HEK293 (cell line): ENCODE measurements around the gene PIM2.

Experiments
- BCL11A ChIP-seq: fragments of 450-650 bp; formaldehyde crosslinking; IDR thresholded peaks from 2 replicates; pipeline ENCODE4 v1.5.1; 2016; ENCODE audit warnings: low read depth, missing biosample characterization, missing genetic modification characterization
- ELK4 ChIP-seq: IDR thresholded peaks from 2 replicates; pipeline ENCODE4 v1.6.1; 2011; ENCODE audit warnings: mild to moderate bottlenecking, low read depth, low read length, borderline replicate concordance
- FEZF1 ChIP-seq: fragments of 450-650 bp; formaldehyde crosslinking; IDR thresholded peaks from 2 replicates; pipeline ENCODE4 v1.5.1; 2016; ENCODE audit warnings: missing biosample characterization, missing genetic modification characterization
- KLF17 ChIP-seq: fragments of 450-650 bp; formaldehyde crosslinking; IDR thresholded peaks from 2 replicates; pipeline ENCODE4 v1.5.1; 2016; ENCODE audit warnings: missing biosample characterization, missing genetic modification characterization
- KLF7 ChIP-seq: fragments of 450-650 bp; formaldehyde crosslinking; IDR thresholded peaks from 2 replicates; pipeline ENCODE4 v1.5.1; 2016; ENCODE audit warnings: missing biosample characterization, missing genetic modification characterization, borderline replicate concordance
- KLF9 ChIP-seq: fragments of 450-650 bp; formaldehyde crosslinking; IDR thresholded peaks from 2 replicates; pipeline ENCODE4 v1.5.1; 2016; ENCODE audit warnings: missing biosample characterization, missing genetic modification characterization, low read depth
- OSR2 ChIP-seq: fragments of 450-650 bp; formaldehyde crosslinking; IDR thresholded peaks from 2 replicates; pipeline ENCODE4 v1.5.1; 2016; ENCODE audit warnings: missing biosample characterization, missing genetic modification characterization
- SP2 ChIP-seq: fragments of 450-650 bp; formaldehyde crosslinking; IDR thresholded peaks from 2 replicates; pipeline ENCODE4 v1.5.1; 2016; ENCODE audit warnings: missing biosample characterization, missing genetic modification characterization
- SP3 ChIP-seq: fragments of 450-650 bp; formaldehyde crosslinking; IDR thresholded peaks from 2 replicates; pipeline ENCODE4 v1.5.1; 2016; ENCODE audit warnings: missing biosample characterization, missing genetic modification characterization
- ZBTB21 ChIP-seq: fragments of 450-650 bp; formaldehyde crosslinking; IDR thresholded peaks from 2 replicates; pipeline ENCODE4 v1.5.1; 2017; ENCODE audit warnings: missing biosample characterization, missing genetic modification characterization
- ZBTB48 ChIP-seq: fragments of 450-650 bp; formaldehyde crosslinking; IDR thresholded peaks from 2 replicates; pipeline ENCODE4 v1.5.1; 2016; ENCODE audit warnings: missing biosample characterization, missing genetic modification characterization
- ZBTB8A ChIP-seq: fragments of 450-650 bp; formaldehyde crosslinking; IDR thresholded peaks from 2 replicates; pipeline ENCODE4 v1.5.1; 2016; ENCODE audit warnings: missing biosample characterization, missing genetic modification characterization
- ZFHX2 ChIP-seq: fragments of 450-650 bp; formaldehyde crosslinking; conservative IDR thresholded peaks from 2 replicates; pipeline ENCODE4 v1.5.1; 2016; ENCODE audit warnings: missing biosample characterization, missing genetic modification characterization
- ZNF121 ChIP-seq: fragments of 450-650 bp; formaldehyde crosslinking; IDR thresholded peaks from 2 replicates; pipeline ENCODE4 v1.5.1; 2016; ENCODE audit warnings: missing biosample characterization, missing genetic modification characterization
- ZNF133 ChIP-seq: fragments of 450-650 bp; formaldehyde crosslinking; IDR thresholded peaks from 2 replicates; pipeline ENCODE4 v1.5.1; 2016; ENCODE audit warnings: missing biosample characterization, missing genetic modification characterization
- ZNF148 ChIP-seq: fragments of 450-650 bp; formaldehyde crosslinking; IDR thresholded peaks from 2 replicates; pipeline ENCODE4 v1.5.0; 2017; ENCODE audit warnings: missing biosample characterization, missing genetic modification characterization, borderline replicate concordance
- ZNF155 ChIP-seq: fragments of 450-650 bp; formaldehyde crosslinking; IDR thresholded peaks from 2 replicates; pipeline ENCODE4 v1.5.1; 2016; ENCODE audit warnings: missing biosample characterization, missing genetic modification characterization
- ZNF2 ChIP-seq: fragments of 450-650 bp; formaldehyde crosslinking; IDR thresholded peaks from 2 replicates; pipeline ENCODE4 v1.5.1; 2016; ENCODE audit warnings: missing biosample characterization, missing genetic modification characterization
- ZNF214 ChIP-seq: fragments of 450-650 bp; formaldehyde crosslinking; IDR thresholded peaks from 2 replicates; pipeline ENCODE4 v1.5.1; 2017; ENCODE audit warnings: missing biosample characterization, mild to moderate bottlenecking, missing genetic modification characterization, borderline replicate concordance
- ZNF221 ChIP-seq: fragments of 450-650 bp; formaldehyde crosslinking; IDR thresholded peaks from 2 replicates; pipeline ENCODE4 v1.5.1; 2017; ENCODE audit warnings: missing biosample characterization, missing genetic modification characterization, borderline replicate concordance
- ZNF391 ChIP-seq: fragments of 450-650 bp; formaldehyde crosslinking; IDR thresholded peaks from 2 replicates; pipeline ENCODE4 v1.5.1; 2016; ENCODE audit warnings: low read depth, missing biosample characterization, missing genetic modification characterization, borderline replicate concordance
- ZNF416 ChIP-seq: fragments of 450-650 bp; formaldehyde crosslinking; IDR thresholded peaks from 2 replicates; pipeline ENCODE4 v1.5.1; 2016; ENCODE audit warnings: missing biosample characterization, missing genetic modification characterization
- ZNF426 ChIP-seq: fragments of 450-650 bp; formaldehyde crosslinking; IDR thresholded peaks from 2 replicates; pipeline ENCODE4 v1.5.1; 2017; ENCODE audit warnings: missing biosample characterization, missing genetic modification characterization, mild to moderate bottlenecking, inconsistent platforms, moderate library complexity
- ZNF433 ChIP-seq: fragments of 450-650 bp; formaldehyde crosslinking; IDR thresholded peaks from 2 replicates; pipeline ENCODE4 v1.5.1; 2016; ENCODE audit warnings: missing biosample characterization, missing genetic modification characterization, low read depth
- ZNF473 ChIP-seq: fragments of 450-650 bp; formaldehyde crosslinking; IDR thresholded peaks from 2 replicates; pipeline ENCODE4 v1.5.1; 2017; ENCODE audit warnings: missing biosample characterization, missing genetic modification characterization
- ZNF548 ChIP-seq: fragments of 450-650 bp; formaldehyde crosslinking; IDR thresholded peaks from 2 replicates; pipeline ENCODE4 v1.5.1; 2016; ENCODE audit warnings: missing biosample characterization, missing genetic modification characterization
- ZNF561 ChIP-seq: fragments of 450-650 bp; IDR thresholded peaks from 2 replicates; pipeline ENCODE4 v1.5.1; 2018; ENCODE audit warnings: missing biosample characterization, missing genetic modification characterization, borderline replicate concordance
- ZNF600 ChIP-seq: fragments of 450-650 bp; formaldehyde crosslinking; IDR thresholded peaks from 2 replicates; pipeline ENCODE4 v1.5.1; 2016; ENCODE audit warnings: missing biosample characterization, missing genetic modification characterization
- ZNF629 ChIP-seq: fragments of 450-650 bp; formaldehyde crosslinking; IDR thresholded peaks from 2 replicates; pipeline ENCODE4 v1.5.1; 2017; ENCODE audit warnings: missing biosample characterization, missing genetic modification characterization
- ZNF76 ChIP-seq: fragments of 450-650 bp; formaldehyde crosslinking; IDR thresholded peaks from 2 replicates; pipeline ENCODE4; 2016; ENCODE audit warnings: low read depth, missing biosample characterization, missing genetic modification characterization, borderline replicate concordance
- TF ChIP-seq, protein P1 (sequence below): fragments of 450-650 bp; formaldehyde crosslinking; IDR thresholded peaks from 2 replicates; pipeline ENCODE4 v1.5.1; 2017; ENCODE audit warnings: missing biosample characterization, missing genetic modification characterization
- TF ChIP-seq, protein P2 (sequence below): fragments of 450-650 bp; IDR thresholded peaks from 2 replicates; pipeline ENCODE4 v1.5.1; 2018; ENCODE audit warnings: missing biosample characterization, missing genetic modification characterization

PIM2 gene

GRCh38 chrX:48957827-48958634 is 39.2 kb upstream of the PIM2 start (continued):
- no peak for TF ChIP-seq BCL11A
- TF ChIP-seq ZNF600 (tag by site-specific recombination), result no peak
- 0 out of 2 replicates have a peak, but pooled peaks have one; percentile 45 for TF ChIP-seq ZBTB8A (tag by site-specific recombination)
- TF ChIP-seq ZFHX2, result peak; percentile 96
- TF ChIP-seq ZNF391 (tag by site-specific recombination), result 0 out of 2 replicates have a peak, but pooled peaks have one; percentile 45
- peak; percentile 89 for TF ChIP-seq SP2 (tag by site-specific recombination)
- 0 out of 2 replicates have a peak, but pooled peaks have one; percentile 34 for TF ChIP-seq ZBTB48 (tag by site-specific recombination)
- no peak for TF ChIP-seq ZNF433 (tag by site-specific recombination)
- TF ChIP-seq, protein P1, sequence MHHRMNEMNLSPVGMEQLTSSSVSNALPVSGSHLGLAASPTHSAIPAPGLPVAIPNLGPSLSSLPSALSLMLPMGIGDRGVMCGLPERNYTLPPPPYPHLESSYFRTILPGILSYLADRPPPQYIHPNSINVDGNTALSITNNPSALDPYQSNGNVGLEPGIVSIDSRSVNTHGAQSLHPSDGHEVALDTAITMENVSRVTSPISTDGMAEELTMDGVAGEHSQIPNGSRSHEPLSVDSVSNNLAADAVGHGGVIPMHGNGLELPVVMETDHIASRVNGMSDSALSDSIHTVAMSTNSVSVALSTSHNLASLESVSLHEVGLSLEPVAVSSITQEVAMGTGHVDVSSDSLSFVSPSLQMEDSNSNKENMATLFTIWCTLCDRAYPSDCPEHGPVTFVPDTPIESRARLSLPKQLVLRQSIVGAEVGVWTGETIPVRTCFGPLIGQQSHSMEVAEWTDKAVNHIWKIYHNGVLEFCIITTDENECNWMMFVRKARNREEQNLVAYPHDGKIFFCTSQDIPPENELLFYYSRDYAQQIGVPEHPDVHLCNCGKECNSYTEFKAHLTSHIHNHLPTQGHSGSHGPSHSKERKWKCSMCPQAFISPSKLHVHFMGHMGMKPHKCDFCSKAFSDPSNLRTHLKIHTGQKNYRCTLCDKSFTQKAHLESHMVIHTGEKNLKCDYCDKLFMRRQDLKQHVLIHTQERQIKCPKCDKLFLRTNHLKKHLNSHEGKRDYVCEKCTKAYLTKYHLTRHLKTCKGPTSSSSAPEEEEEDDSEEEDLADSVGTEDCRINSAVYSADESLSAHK, result no peak; the same call in 1 of the 2 replicates
- TF ChIP-seq, protein P2, sequence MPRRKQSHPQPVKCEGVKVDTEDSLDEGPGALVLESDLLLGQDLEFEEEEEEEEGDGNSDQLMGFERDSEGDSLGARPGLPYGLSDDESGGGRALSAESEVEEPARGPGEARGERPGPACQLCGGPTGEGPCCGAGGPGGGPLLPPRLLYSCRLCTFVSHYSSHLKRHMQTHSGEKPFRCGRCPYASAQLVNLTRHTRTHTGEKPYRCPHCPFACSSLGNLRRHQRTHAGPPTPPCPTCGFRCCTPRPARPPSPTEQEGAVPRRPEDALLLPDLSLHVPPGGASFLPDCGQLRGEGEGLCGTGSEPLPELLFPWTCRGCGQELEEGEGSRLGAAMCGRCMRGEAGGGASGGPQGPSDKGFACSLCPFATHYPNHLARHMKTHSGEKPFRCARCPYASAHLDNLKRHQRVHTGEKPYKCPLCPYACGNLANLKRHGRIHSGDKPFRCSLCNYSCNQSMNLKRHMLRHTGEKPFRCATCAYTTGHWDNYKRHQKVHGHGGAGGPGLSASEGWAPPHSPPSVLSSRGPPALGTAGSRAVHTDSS, result no peak
- TF ChIP-seq ZBTB21, result peak; percentile 50; the same call in 1 of the 2 replicates
- TF ChIP-seq KLF17 (tag by site-specific recombination), result no peak
- TF ChIP-seq ZNF214 (tag by site-specific recombination), result no peak
- TF ChIP-seq ZNF416 (tag by site-specific recombination), result no peak
- TF ChIP-seq ZNF548 (tag by site-specific recombination), result no peak
- TF ChIP-seq KLF7 (tag by site-specific recombination), result no peak
- TF ChIP-seq ZNF473 (tag by site-specific recombination), result no peak
- no peak for TF ChIP-seq ZNF561
- TF ChIP-seq SP3, result peak; percentile 91
- no peak for TF ChIP-seq ZNF2
- no peak for TF ChIP-seq ZNF221 (tag by site-specific recombination)
- peak; percentile 58; the same call in 1 of the 2 replicates for TF ChIP-seq KLF9
- no peak for TF ChIP-seq ZNF76 (tag by site-specific recombination)
- TF ChIP-seq ZNF629, result peak; percentile 83
- TF ChIP-seq ZNF155 (tag by site-specific recombination), result no peak
- no peak for TF ChIP-seq OSR2
- TF ChIP-seq ZNF148 (tag by site-specific recombination), result no peak
- no peak for TF ChIP-seq ZNF426 (tag by site-specific recombination)
- no peak for TF ChIP-seq ZNF121 (tag by site-specific recombination)
- no peak; the same call in 1 of the 2 replicates for TF ChIP-seq ELK4
- TF ChIP-seq ZNF133 (tag by site-specific recombination), result no peak
- TF ChIP-seq FEZF1 (tag by site-specific recombination), result peak; percentile 49
